Neural cell (in vitro differentiated cells): ENCODE measurements around the gene ZCCHC13. TPM values are rescaled to one million over a fixed set of nuclear protein-coding genes. Genes with fewer than 3 reads are reported as not detected.

Source experiments
- H2AFZ ChIP-seq: fragments of 200-600, 300-800 bp; sonication (generic), shearing (Covaris generic); 2 replicates; pipeline ENCODE4 v1.6.0; 2014; ENCODE audit warnings: low read depth, mild to moderate bottlenecking, antibody characterized with exemption, low read length, moderate library complexity
- H3F3A ChIP-seq: fragments of 200-600 bp; shearing (Covaris generic); 2 replicates; pipeline ENCODE4 v1.6.1; 2016; ENCODE audit warnings: mild to moderate bottlenecking, moderate library complexity, mixed read lengths, antibody characterized with exemption, low read length; ENCODE audit not compliant: insufficient read depth, poor library complexity, severe bottlenecking
- H3K27ac ChIP-seq: fragments of 200-600, 300-800 bp; sonication (generic), shearing (Covaris generic); 2 replicates; pipeline ENCODE4 v1.5.1; 2014; ENCODE audit warnings: mild to moderate bottlenecking, low read length, moderate library complexity
- H3K27me3 ChIP-seq: fragments of 300-800, 200-600 bp; sonication (generic), shearing (Covaris generic); 2 replicates; pipeline ENCODE4 v1.6.0; 2014; ENCODE audit warnings: mild to moderate bottlenecking, low read depth, low read length, moderate library complexity; ENCODE audit not compliant: insufficient read depth
- H3K36me3 ChIP-seq: fragments of 300-800, 200-600 bp; sonication (generic), shearing (Covaris generic); 2 replicates; pipeline ENCODE4 v1.5.1; 2014; ENCODE audit warnings: mild to moderate bottlenecking, antibody characterized with exemption, low read length, moderate library complexity; ENCODE audit not compliant: insufficient read depth
- H3K4me2 ChIP-seq: fragments of 300-800, 200-600 bp; sonication (generic), shearing (Covaris generic); 2 replicates; pipeline ENCODE4 v1.6.0; 2014; ENCODE audit warnings: mild to moderate bottlenecking, low read length
- H3K4me3 ChIP-seq: fragments of 300-800, 200-600 bp; sonication (generic), shearing (Covaris generic); 2 replicates; pipeline ENCODE4 v1.5.1; 2014; ENCODE audit warnings: mild to moderate bottlenecking, low read length, moderate library complexity
- H3K79me2 ChIP-seq: fragments of 200-600 bp; shearing (Covaris generic); replicated peaks from 2 replicates; pipeline ENCODE4 v1.6.0; 2014; ENCODE audit warnings: mild to moderate bottlenecking, low read length, moderate library complexity; ENCODE audit not compliant: insufficient read depth
- H3K9ac ChIP-seq: fragments of 300-800, 200-600 bp; sonication (generic), shearing (Covaris generic); 2 replicates; pipeline ENCODE4 v1.6.1; 2016; ENCODE audit warnings: mild to moderate bottlenecking, low read length, mixed read lengths
- H3K9me2 ChIP-seq: fragments of 200-600 bp; shearing (Covaris generic); 2 replicates; pipeline ENCODE4 v1.6.1; 2016; ENCODE audit warnings: mild to moderate bottlenecking, low read length, mixed read lengths; ENCODE audit not compliant: insufficient read depth
- H3K9me3 ChIP-seq: fragments of 200-600, 300-800 bp; sonication (generic), shearing (Covaris generic); 2 replicates; pipeline ENCODE4 v1.6.1; 2016; ENCODE audit warnings: mild to moderate bottlenecking, mixed run types, low read length, moderate library complexity, mixed read lengths
- H4K20me1 ChIP-seq: fragments of 200-600 bp; shearing (Covaris generic); 2 replicates; pipeline ENCODE4 v1.6.1; 2016; ENCODE audit warnings: mild to moderate bottlenecking, mixed run types; ENCODE audit not compliant: insufficient read depth
- CTCF ChIP-seq: fragments of 450-650 bp; IDR thresholded peaks from 2 replicates; pipeline ENCODE4 v1.5.1; 2014; ENCODE audit warnings: antibody characterized with exemption, mild to moderate bottlenecking, moderate library complexity; ENCODE audit not compliant: poor library complexity, severe bottlenecking
- EP300 ChIP-seq: fragments of 450-650 bp; conservative IDR thresholded peaks from 2 replicates; pipeline ENCODE4 v1.6.1; 2014; ENCODE audit warnings: antibody characterized with exemption, mild to moderate bottlenecking, moderate library complexity; ENCODE audit not compliant: poor library complexity, severe bottlenecking
- EZH2 ChIP-seq: fragments of 200-600, 300-800 bp; shearing (Covaris generic), sonication (generic); IDR thresholded peaks from 2 replicates; pipeline ENCODE4 v1.6.1; 2014; ENCODE audit warnings: antibody characterized with exemption, low read length, borderline replicate concordance, mild to moderate bottlenecking; ENCODE audit not compliant: insufficient read depth, poor library complexity, severe bottlenecking
- MXI1 ChIP-seq: fragments of 450-650 bp; conservative IDR thresholded peaks from 2 replicates; pipeline ENCODE4 v1.6.1; 2014; ENCODE audit warnings: antibody characterized with exemption, mild to moderate bottlenecking; ENCODE audit not compliant: poor library complexity, severe bottlenecking
- POLR2AphosphoS5 ChIP-seq: IDR thresholded peaks from 2 replicates; pipeline ENCODE4 v1.6.1; 2012
- RAD21 ChIP-seq: fragments of 450-650 bp; conservative IDR thresholded peaks from 2 replicates; pipeline ENCODE4 v1.6.1; 2014; ENCODE audit warnings: antibody characterized with exemption, mild to moderate bottlenecking, moderate library complexity
- REST ChIP-seq: IDR thresholded peaks from 2 replicates; pipeline ENCODE4 v1.6.1; 2012; ENCODE audit warnings: borderline replicate concordance
- SMC3 ChIP-seq: fragments of 450-650 bp; conservative IDR thresholded peaks from 2 replicates; pipeline ENCODE4 v1.6.1; 2014; ENCODE audit warnings: antibody characterized with exemption, mild to moderate bottlenecking, moderate library complexity; ENCODE audit not compliant: poor library complexity
- TAF1 ChIP-seq: IDR thresholded peaks from 2 replicates; pipeline ENCODE4 v1.6.1; 2012; ENCODE audit warnings: low read depth
- polyA plus RNA-seq: library from polyadenylated mRNA; depleted of rRNA; stranded (reverse); fragments of >200 nt; gene quantifications from 2 replicates; pipeline ENCODE4 v1.2.3, GENCODE V29; 2014

The ZCCHC13 gene
- polyA plus RNA-seq, 1 donor from 2014 or later = not detected

- no peak for TF ChIP-seq RAD21
- TF ChIP-seq CTCF = no peak
- TF ChIP-seq REST = no peak
- TF ChIP-seq TAF1 = no peak
- no peak for TF ChIP-seq EP300
- TF ChIP-seq MXI1 = no peak
- no peak for TF ChIP-seq POLR2AphosphoS5
- TF ChIP-seq EZH2 = no peak
- TF ChIP-seq SMC3 = no peak
- no peaks in the 10 kb centered on the region for H3K27me3 ChIP-seq
- no peaks in the 10 kb centered on the region for H3K9me3 ChIP-seq
- H3K79me2 ChIP-seq = peaks cover 53% of the 10 kb centered on the region
- peak overlapping the region; percentile 81 for H3K4me3 ChIP-seq
- no peaks in the 10 kb centered on the region for H3F3A ChIP-seq
- H3K27ac ChIP-seq = peak overlapping the region; percentile 96
- H3K36me3 ChIP-seq = no peaks in the 10 kb centered on the region
- no peaks in the 10 kb centered on the region for H3K9me2 ChIP-seq
- H3K4me2 ChIP-seq = peak overlapping the region; percentile 39
- H2AFZ ChIP-seq = no peak overlapping the region
- H4K20me1 ChIP-seq = no peaks in the 10 kb centered on the region
- H3K9ac ChIP-seq = peak overlapping the region; percentile 93
Measured at GRCh38 chrX:74291577-74291963, 12.4 kb upstream of the ZCCHC13 start.

GRCh38 chrX:74291964-74292807 lies 11.8 kb upstream of the ZCCHC13 start:
- Histone ChIP-seq H3K4me2 (no peak overlapping the region), H4K20me1 (no peaks in the 10 kb centered on the region), H3K79me2 (peaks cover 46% of the 10 kb centered on the region), H3F3A (no peaks in the 10 kb centered on the region), H3K4me3 (peak overlapping the region; percentile 81), H2AFZ (no peak overlapping the region), H3K36me3 (no peaks in the 10 kb centered on the region), H3K27me3 (no peaks in the 10 kb centered on the region), H3K9me2 (no peaks in the 10 kb centered on the region), H3K9ac (peak overlapping the region; percentile 93), H3K9me3 (no peaks in the 10 kb centered on the region), H3K27ac (peak overlapping the region; percentile 96)
- TF ChIP-seq TAF1 (peak; percentile 73), RAD21 (peak; percentile 59), CTCF (peak; percentile 66), EZH2 (no peak), EP300 (no peak), SMC3 (peak; percentile 68), REST (peak; percentile 69), MXI1 (peak; percentile 12), POLR2AphosphoS5 (peak; percentile 88)
